ENCODE data around the gene DVL1. TPM values are rescaled to one million over a fixed set of nuclear protein-coding genes. Genes with fewer than 3 reads are reported as not detected.
"Not testable (repeated sequence)": the region's sequence is repeated elsewhere in the genome, so short reads cannot be mapped to it uniquely, and the experiment has no call there.

DVL1 gene
- total RNA-seq, 2 donors from 2014 or later, result 41.9 to 44.8 TPM

- no peak for ATAC-seq
- DNase-seq (ENCODE audit: low spot score in 2 of 2), result no peak
- H3K9me3 Mint-ChIP-seq, result peaks cover 5 to 6% of the 10 kb centered on the region in 2 donors
These were observed 23.7 kb downstream of the DVL1 start for GRCh38 chr1:1325288-1326074.

DNA sequence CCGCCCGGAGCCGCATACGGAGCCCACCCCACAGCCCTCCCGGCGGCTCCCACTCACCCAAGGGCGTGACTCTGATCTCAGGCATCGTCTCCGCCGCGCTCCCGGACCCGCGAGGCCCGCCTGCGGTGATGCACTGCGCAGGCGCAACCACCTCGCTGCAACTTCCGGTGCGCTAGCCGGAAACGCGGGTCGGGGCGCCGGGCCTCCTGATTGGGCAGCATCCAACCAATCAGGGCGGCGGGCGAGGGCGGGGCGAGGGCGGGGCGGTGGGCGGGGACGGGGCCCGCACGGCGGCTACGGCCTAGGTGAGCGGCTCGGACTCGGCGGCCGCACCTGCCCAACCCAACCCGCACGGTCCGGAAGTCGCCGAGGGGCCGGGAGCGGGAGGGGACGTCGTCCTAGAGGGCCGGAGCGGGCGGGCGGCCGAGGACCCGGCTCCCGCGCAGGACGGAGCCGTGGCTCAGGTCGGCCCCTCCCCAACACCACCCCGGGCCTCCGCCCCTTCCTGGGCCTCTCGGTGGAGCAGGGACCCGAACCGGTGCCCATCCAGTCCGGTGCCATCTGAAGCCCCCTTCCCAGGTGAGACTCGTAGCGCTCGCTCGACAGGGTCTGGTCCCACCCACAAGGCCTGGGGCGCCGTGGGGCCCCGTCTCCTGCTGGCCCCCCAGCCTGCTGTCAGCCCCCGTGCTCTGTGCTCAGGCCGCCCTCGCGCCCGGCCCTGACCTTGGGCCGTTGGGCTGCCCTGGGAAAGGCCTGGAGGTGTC lies 24.5 kb downstream of the DVL1 start, which contains the start of the genes CPTP and INTS11:
TSS of gene CPTP (plus strand) at position 279 of the 764 bp plus-strand sequence. CDS start 2,109 bp downstream, outside the sequence.
TSS of gene INTS11 (minus strand) at position 137 of the 764 bp plus-strand sequence. CDS start at position 85, 52 bp downstream.
- Mint-ChIP-seq H3K27ac (peak within 1 kb of the TSS; percentile 87 to 96), H3K36me3 (peaks cover 0 to 7% of the 10 kb centered on the region in 2 donors), H3K9me3 (peaks cover 2% of the 10 kb centered on the region in 2 donors)
- DNase-seq (ENCODE audit: low spot score in 2 of 2) (peak; percentile 95 to 97), ATAC-seq (peak; percentile 88 to 90)

More at GRCh38 chr1:1325288-1326074, 23.7 kb downstream of the DVL1 start:
- Mint-ChIP-seq H3K27ac (peak overlapping the region; percentile 72 to 87), H3K36me3 (peaks cover 0 to 7% of the 10 kb centered on the region in 2 donors)

- Mint-ChIP-seq H3K36me3 (peaks cover 0 to 7% of the 10 kb centered on the region in 2 donors), H3K27ac (peak overlapping the region in 1 of 2 donors; percentile 87), H3K9me3 (no peaks in the 10 kb centered on the region)
- ATAC-seq (peak in 1 of 2 donors; percentile 36), DNase-seq (ENCODE audit: low spot score in 2 of 2) (no peak)
These were observed 25.1 kb downstream of the DVL1 start for GRCh38 chr1:1324084-1324523.

- no peak for DNase-seq (ENCODE audit: low spot score in 2 of 2)
- ATAC-seq, result no peak
- Mint-ChIP-seq H3K36me3 (peaks cover 0 to 7% of the 10 kb centered on the region in 2 donors), H3K27ac (peak overlapping the region; percentile 87 to 96), H3K9me3 (no peaks in the 10 kb centered on the region)
These were observed 26.3 kb downstream of the DVL1 start for GRCh38 chr1:1322952-1323351.

DNA sequence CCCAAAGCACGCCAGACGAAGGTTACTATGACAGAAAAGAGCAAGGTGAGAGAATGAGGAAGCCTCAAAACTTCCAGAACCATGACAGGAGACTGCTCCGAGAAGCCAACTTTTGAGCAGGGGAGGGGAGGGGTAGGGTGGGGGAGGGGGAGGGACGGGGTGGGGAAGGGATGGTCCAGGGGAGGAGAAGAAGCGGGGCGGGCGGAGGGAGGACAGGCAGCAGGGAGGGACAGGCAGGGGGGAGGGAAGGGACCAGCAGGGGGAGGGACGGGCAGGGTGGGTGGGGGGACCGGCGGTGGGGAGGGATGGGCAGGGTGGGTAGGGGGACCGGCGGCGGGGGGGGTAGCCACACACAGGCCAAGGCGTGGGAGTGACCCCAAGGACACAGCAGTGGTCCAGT lies 26.8 kb downstream of the DVL1 start:
- Mint-ChIP-seq H3K9me3 (no peaks in the 10 kb centered on the region), H3K36me3 (peaks cover 0 to 7% of the 10 kb centered on the region in 2 donors), H3K27ac (peak overlapping the region in 1 of 2 donors; percentile 97)
- DNase-seq (ENCODE audit: low spot score in 2 of 2), result no peak
- ATAC-seq, result no peak

DNA sequence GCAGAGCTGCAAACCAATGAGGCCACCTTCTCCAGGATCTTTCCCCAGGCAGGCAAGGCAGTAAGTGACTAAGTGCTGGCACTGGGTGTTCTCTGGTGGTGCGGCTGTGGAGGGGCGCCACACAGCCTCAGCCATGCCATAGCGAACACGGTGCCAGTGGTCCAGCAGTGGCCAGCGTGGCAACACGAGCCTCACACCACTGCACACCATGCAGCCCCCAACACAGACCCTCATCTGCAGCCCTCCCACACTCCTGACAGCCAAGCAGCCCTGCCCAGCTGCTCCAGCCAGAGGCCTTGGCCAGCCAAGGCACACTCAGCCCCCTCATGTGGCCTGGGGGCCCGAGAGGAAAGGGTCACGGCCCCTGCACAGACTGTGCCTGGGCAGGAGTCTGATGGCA lies 27.7 kb downstream of the DVL1 start:
- DNase-seq (ENCODE audit: low spot score in 2 of 2), result no peak
- Mint-ChIP-seq H3K27ac (no peak overlapping the region), H3K36me3 (peaks cover 0 to 7% of the 10 kb centered on the region in 2 donors), H3K9me3 (no peaks in the 10 kb centered on the region)
- ATAC-seq, result no peak

- Mint-ChIP-seq H3K27ac (peak overlapping the region in 1 of 2 donors; percentile 32), H3K36me3 (peaks cover 0 to 7% of the 10 kb centered on the region in 2 donors)
These were observed 28.4 kb downstream of the DVL1 start for GRCh38 chr1:1320666-1321448.

GRCh38 chr1:1319646-1319941 lies 29.6 kb downstream of the DVL1 start:
- Mint-ChIP-seq H3K36me3 (peaks cover 0 to 7% of the 10 kb centered on the region in 2 donors), H3K27ac (peak overlapping the region; percentile 54 to 75), H3K9me3 (no peaks in the 10 kb centered on the region)
- ATAC-seq (no peak), DNase-seq (ENCODE audit: low spot score in 2 of 2) (no peak)

More at GRCh38 chr1:1320666-1321448, 28.4 kb downstream of the DVL1 start:
- DNase-seq (ENCODE audit: low spot score in 2 of 2) (no peak), ATAC-seq (no peak)
- H3K9me3 Mint-ChIP-seq, result no peaks in the 10 kb centered on the region

GRCh38 chr1:1318777-1319645 lies 30.2 kb downstream of the DVL1 start:
- DNase-seq (ENCODE audit: low spot score in 2 of 2) (no peak), ATAC-seq (no peak)
- no peaks in the 10 kb centered on the region for H3K9me3 Mint-ChIP-seq
- H3K27ac Mint-ChIP-seq, result peak overlapping the region; percentile 54 to 75
- H3K36me3 Mint-ChIP-seq, result peaks cover 0 to 7% of the 10 kb centered on the region in 2 donors

DNA sequence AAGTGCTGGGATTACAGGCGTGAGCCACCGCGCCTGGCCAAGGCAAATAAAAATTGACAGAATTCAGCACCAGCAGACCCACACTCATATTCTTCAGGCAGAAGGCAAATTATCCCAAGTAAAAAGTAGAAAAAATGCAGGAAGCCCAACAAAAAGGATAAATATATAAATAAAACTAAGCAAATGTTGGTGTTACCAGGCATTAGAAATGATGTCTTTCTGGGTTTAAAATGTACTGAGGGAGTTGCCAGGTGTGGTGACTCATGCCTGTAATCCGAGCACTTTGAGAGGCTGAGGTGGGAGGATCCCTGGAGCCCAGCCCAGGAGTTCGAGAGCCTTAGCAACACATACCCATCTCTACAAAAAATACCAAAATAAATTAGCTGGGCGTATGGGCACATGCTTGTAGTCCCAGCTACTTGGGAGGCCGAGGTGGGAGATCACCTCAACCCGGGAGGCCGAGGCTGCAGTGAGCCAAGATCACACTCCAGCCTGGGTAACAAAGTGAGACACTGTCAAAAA lies 31.0 kb downstream of the DVL1 start:
- H3K36me3 Mint-ChIP-seq, result peaks cover 0 to under 1% of the 10 kb centered on the region in 2 donors
- H3K27ac Mint-ChIP-seq, result peak overlapping the region in 1 of 2 donors; percentile 54
- no peak for DNase-seq (ENCODE audit: low spot score in 2 of 2)
- H3K9me3 Mint-ChIP-seq, result no peaks in the 10 kb centered on the region
- ATAC-seq, result no peak

DNA sequence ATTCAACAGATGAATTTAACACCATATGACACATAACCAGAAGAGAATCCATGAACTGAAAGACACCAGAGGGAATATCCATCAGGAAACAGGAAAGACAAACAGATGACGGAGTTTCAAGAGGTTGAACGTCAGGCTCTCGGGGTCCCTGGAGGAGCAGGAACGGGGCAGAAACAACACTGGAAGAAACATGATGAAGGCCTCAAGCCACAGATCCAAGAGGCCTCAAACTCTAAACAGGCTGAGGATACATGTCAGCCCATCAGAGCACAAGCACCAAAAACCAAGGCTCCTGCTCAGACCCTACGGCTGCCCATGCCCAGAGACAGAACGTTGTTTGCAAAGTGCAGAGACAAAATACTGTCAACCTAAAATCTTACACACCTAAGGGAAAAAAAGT lies 31.8 kb downstream of the DVL1 start:
- ATAC-seq, result no peak

DNA sequence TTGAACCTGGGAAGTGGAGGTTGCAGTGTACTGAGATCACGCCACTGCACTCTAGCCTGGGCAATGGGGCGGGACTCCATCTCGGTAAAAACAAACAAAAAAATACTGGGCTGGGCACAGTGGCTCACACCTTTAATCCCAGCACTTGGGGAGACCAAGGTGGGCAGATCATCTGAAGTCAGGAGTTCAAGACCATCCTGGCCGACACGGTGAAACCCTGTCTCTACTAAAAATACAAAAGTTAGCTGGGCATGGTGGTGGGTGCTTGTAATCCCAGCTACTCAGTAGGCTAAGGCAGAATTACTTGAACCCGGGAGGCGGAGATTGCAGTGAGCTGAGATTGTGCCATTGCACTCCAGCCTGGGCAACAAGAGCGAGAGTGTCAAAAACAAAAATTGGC lies 33.0 kb downstream of the DVL1 start:
- DNase-seq (ENCODE audit: low spot score in 2 of 2); H3K36me3 Mint-ChIP-seq; ATAC-seq; H3K9me3 Mint-ChIP-seq: not testable (repeated sequence)
- H3K27ac Mint-ChIP-seq, result peak overlapping the region in 1 of 2 donors; percentile 79

More for the DNA sequence above, 31.8 kb downstream of the DVL1 start:
- Mint-ChIP-seq H3K27ac (peak overlapping the region in 1 of 2 donors; percentile 51), H3K9me3 (no peaks in the 10 kb centered on the region), H3K36me3 (no peaks in the 10 kb centered on the region)
- DNase-seq (ENCODE audit: low spot score in 2 of 2), result no peak

DNA sequence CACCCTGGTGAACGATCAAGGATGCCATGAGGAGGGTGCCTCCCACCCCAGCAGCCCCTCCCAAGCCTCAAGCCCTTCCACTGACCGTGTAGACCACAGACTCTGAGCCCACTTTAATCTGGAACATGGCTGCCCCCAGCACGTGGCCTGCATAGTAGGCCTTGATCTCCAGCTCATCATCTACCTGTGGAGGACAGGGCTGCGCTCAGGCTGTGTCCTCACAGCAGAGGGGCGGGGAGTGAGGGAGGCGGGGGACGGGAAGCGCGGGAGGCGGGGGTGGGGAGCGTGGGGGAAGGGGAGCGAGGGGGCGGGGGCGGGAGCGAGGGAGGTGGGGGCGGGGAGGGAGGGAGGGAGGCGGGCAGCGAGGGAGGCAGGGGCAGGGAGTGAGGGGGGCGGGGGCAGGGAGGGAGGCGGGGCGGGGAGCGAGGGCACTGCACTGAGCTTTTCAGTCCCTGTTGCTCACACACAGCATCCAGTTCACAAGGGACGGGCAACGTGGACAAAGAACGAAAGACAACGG lies 33.7 kb downstream of the DVL1 start:
- DNase-seq (ENCODE audit: low spot score in 2 of 2) (no peak), ATAC-seq (no peak)
- Mint-ChIP-seq H3K36me3 (no peaks in the 10 kb centered on the region), H3K27ac (peak overlapping the region in 1 of 2 donors; percentile 78), H3K9me3 (no peaks in the 10 kb centered on the region)

- H3K36me3 Mint-ChIP-seq, result no peaks in the 10 kb centered on the region
- ATAC-seq (no peak), DNase-seq (ENCODE audit: low spot score in 2 of 2) (no peak)
- H3K9me3 Mint-ChIP-seq, result no peaks in the 10 kb centered on the region
- H3K27ac Mint-ChIP-seq, result peak overlapping the region in 1 of 2 donors; percentile 78
These were observed 34.4 kb downstream of the DVL1 start for GRCh38 chr1:1314678-1315335.

DNA sequence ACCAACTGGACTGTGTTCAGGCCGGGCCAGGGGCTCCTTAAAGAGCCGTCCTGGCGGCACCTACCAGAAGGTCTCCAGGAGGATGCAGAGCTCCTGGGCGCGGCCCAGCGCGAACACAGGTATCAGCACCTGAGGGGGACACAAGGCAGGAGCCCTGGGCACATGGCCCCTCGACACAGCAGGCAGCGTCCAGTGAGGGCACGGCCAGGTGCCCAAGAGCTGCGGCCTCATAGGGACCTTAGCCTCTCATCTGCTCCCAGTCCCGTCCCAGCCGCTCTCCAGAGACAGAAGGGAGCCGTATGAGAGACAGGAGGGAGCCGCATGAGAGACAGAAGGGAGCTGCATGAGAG lies 35.0 kb downstream of the DVL1 start:
- H3K27ac Mint-ChIP-seq, result no peak overlapping the region
- no peaks in the 10 kb centered on the region for H3K36me3 Mint-ChIP-seq
- ATAC-seq (no peak), DNase-seq (ENCODE audit: low spot score in 2 of 2) (no peak)
- H3K9me3 Mint-ChIP-seq, result no peaks in the 10 kb centered on the region
